ENCODE measurements around the gene ZSCAN1.
A peak's percentile ranks its signal among the peaks of the same experiment; 100 is the strongest.

Gene ZSCAN1

DNA sequence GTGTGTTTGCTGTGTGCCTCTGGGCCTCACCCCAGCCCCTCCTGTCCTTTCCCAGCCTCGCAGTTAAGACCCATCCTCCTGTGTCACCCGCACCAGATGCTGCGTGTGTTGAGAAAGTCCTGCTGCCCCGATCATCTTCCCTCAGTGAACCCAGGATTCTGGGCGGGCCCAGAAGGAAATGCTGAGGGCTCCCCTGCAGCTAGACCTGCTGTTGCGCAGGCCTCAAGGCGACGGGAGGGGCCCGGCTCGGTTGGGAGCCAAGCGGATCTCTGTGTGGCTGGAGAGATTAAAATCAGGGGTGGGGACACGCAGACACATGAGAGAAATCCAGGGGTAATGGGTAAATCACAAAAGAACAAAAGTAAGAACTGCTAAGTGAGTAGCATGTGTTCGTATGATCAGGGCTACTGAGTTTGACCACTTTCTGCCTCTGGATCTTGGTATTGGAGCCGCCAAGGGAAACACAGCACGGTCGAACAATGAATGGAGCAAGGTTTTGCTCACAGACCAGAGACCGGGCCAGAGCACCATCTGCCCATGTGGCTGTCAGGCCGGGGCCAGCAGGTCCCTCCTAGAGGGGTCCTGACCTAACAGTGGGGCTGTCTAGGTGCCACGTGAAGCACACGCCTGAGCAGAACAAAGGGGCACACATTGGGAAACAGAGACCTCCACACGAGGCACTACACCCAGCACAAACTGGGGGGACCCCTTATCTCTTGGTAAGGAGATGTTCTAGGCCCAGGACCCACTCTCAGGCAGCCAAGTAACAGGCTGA lies 7.1 kb downstream of the ZSCAN1 start:
- DNase-seq (ENCODE audit: low read depth), result no peak

DNA sequence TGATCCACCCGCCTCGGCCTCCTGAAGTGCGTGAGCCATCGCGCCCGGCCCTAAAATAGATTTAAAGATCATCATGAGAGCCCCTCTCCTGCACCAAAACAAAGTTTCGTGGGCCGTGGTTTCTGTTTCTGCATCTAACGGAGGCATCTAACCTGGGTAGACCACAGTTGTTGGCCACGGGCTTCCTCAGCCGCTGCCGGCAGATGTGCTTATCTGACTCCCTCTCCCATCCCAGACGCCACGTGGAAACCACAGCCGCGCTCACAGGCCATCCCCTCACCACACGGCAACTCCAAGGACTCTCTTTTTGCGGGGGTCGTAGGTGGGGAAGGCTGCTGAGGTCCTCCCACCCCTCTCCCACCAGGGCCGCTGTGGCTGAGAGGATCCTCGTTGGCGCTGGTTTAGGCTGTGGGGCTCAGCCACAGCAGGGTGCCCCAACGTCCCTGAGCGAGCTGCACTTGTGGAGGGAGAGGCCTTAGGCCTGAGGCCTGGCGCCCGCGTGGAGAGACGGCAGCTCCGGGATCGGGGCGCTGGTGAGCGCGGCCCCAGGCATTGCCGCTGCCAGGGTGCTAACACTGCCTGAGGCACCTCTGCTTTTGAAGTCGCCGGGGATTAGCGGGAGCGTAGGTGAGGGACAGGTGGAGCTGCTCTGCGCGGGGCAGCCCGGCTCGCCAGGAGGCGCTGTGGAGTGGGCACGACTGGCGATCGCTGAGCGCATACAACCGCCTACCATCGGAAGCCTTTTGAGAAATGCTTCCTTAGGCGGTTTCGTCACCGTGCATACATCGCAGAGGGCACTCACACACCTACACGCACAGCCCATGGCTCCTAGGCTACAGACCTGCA lies 8.9 kb downstream of the ZSCAN1 start:
- DNase-seq (ENCODE audit: low read depth), result no peak

DNA sequence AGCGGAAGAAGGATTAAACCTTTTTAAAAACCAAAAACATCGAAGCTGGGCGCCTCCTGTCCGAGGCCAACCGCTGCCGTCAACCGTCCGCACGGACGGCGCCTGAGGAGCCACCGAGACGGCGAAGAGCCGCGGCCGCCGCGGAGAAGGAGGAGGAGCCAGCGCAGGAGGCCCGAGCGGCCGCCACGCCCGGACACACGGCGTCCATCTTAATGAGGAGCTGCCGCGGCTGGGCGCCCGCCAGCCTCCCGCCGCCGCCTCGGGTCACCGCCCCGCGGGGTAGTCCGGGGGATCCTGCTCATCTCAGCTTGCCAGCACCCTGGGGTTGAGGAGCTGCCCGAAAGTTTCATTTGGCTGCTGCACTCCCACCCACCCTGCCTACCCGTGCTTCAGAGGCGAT lies 10.6 kb downstream of the ZSCAN1 start:
- no peak for DNase-seq (ENCODE audit: low read depth)

DNA sequence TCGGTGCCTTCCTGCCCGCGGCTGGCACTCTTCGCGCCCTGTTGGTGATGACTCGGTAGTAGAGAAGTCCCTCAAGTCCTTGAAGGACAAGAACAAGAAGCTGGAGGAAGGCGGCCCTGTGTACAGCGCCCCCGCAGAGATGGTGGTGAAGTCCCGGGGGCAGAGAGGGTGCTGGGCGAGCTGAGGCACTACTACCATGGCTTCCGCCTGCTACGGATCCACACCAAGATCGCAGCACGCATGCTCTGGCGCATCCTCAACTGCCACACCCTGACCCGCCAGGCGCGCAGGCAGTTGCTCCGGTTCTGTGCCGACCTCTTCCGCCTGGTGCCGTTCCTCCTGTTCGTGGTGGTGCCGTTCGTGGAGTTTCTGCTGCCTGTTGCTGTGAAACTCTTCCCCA lies 11.1 kb downstream of the ZSCAN1 start:
- DNase-seq (ENCODE audit: low read depth), result no peak

DNA sequence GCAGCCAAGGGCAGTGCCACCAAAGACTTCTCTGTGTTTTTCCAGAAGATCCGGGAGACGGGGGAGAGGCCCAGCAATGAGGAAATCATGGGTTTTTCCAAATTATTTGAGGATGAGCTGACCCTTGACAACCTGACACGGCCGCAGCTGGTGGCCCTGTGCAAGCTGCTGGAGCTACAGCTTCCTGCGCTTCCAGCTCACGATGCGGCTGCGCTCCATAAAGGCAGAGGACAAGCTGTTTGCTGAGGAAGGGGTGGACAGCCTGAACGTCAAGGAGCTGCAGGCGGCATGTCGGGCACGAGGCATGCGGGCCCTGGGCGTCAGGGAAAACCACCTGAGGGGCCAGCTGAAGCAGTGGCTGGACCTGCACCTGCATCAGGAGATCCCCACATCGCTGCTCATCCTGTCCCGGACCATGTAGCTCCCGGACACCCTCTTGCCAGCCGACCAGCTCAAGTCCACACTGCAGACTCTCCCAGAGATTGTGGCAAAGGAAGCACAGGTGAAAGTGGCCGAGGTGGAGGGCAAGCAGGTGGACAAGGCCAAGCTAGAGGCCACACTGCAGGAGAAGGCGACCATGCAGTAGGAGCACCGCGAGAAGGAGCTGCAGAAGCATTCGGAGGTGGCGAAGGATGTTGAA lies 11.7 kb downstream of the ZSCAN1 start:
- DNase-seq (ENCODE audit: low read depth), result no peak

DNA sequence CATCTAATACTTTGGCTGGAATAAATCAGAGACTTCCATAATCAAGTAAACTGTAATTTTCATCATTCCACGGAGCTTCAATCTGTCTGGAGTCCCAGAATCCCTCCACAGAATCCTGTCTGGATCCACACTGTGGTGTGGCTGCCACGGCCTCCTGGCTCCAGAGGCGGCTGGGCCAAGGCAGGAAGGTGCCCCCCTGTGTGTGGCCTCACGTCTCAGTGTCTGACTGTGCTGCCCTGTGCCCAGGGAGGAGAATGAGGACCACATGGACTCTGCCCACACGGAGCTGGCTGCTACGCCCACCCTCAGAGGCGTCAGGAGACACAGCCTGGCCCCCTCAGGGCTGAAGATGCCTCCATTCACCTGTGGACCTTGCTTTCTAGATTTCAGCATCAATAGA lies 13.0 kb downstream of the ZSCAN1 start:
- no peak for DNase-seq (ENCODE audit: low read depth)

DNA sequence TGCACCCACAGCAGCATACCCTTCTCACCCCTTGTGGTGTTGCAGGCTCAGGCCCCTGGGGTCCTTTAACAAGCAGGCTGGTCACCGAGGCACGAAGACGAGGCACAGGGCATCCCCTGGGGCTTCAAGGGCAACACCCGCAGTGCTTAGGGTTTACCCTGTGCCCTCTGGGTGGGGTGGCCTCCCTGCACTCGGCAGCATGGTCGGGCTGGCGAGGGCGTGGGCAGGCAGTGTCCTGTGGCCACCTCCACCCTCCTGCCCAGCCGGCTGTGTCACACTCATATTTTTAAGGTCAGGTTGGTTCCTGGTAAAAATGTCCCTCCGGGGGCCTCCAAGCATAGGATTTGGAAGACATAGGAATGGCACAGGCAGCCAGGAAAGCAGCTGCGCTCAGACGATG lies 13.8 kb downstream of the ZSCAN1 start:
- no peak for DNase-seq (ENCODE audit: low read depth)

DNA sequence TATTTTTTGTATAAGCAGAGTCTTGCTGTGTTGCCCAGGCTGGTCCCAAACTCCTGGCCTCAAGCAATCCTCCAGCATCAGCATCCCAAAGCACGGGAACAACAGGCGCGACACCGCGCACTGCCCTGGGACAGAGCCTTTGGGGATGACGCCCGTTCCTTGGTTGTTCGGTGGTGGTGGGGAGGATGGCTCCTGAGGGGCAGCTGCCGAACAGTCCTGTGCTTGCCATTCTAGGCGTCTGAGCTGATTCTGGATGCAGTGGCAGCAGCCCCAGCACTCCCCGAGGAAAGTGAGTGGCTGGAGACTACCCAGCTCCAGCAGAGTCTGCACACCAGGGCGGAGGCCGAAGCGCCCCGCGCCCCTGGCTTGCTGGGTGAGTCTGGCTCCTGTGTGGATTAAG lies 18.4 kb downstream of the ZSCAN1 start:
- no peak for DNase-seq (ENCODE audit: low read depth)

DNA sequence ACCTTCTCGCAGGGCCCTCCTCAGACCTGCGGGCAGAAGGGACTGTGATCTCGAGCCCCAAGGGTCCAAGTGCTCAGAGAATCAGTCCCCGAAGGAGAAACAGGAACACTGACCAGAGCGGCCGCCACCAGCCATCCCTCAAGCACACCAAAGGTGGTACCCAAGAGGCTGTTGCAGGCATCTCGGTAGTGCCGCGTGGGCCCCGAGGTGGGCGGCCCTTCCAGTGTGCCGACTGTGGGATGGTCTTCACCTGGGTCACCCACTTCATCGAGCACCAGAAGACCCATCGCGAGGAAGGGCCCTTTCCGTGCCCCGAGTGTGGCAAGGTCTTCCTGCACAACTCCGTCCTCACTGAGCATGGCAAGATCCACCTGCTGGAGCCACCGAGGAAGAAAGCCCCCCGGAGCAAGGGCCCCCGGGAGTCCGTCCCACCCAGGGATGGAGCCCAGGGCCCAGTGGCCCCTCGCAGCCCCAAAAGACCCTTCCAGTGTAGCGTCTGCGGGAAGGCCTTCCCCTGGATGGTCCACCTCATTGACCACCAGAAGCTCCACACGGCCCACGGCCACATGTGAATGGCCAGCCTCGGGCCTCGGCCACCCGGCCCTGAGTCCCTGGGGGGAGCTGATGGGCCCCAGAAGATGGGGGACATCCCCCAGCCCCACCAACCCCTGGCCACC lies 19.8 kb downstream of the ZSCAN1 start:
- DNase-seq (ENCODE audit: low read depth), result no peak

DNA sequence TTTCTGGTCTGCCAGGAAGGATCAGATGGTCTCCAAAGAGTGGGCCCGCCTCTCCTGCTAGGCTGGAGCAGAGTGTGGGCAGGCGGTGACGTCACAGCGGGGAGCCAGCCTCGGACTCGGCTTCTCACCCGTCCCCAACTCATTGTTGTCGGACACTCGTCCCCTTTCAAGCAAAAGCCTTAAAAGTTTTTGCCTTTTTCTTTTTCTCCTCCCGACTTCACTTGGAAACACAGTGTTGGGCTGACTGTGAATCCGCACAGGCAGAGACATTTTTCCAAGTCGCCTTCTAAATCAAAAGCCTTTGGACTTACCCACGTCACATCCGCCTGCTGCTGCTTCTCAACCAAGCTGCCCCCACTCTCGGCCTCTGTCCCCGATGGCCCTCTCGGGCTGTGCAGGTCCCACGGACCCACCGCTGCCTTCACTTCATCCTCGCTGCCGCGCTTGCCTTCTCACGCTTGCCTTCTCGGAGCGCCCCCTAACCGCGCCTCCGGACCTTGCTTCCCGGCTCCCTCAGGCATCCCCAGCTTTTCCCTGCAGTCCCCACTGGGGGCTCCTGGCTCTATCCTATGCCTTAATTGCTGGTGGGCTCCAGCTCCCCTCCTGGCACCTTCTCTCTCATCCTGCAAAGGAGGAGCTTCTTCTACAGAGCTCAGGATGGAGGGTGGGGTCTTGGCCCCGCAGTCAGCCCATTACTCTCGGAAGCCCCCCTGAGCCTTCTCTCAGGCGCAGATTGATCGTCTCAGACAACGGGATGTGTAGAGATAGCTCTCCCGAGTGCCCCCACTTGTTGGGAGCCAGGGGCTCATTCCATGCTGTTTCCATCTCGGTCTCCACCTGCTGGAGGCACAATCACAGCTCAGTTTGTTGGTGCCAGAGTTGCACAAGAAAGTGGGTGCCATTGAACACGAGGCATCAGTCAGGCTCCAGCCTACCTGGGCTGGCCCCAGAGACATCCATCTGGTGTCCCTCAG lies 21.4 kb downstream of the ZSCAN1 start:
- no peak for DNase-seq (ENCODE audit: low read depth)

DNA sequence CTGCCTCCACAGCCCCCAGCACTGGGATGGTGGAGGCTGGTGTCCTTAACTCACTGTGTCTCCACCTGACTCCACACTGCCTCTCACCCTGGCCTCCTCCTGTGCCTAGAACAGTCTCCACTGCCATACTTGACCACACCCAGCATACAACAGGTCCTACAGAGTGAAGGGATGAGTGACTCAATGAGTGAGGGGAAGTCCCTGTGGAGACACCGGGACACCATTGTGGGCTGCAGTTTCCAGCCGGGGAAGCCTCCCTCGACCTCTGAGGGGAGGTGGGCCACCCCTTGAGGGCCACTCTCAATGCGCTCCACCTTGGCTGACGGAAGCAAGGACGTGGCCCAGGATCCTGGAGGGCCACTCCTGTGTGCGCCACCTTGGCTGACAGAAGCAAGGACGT lies 22.4 kb downstream of the ZSCAN1 start:
- DNase-seq (ENCODE audit: low read depth), result no peak

DNA sequence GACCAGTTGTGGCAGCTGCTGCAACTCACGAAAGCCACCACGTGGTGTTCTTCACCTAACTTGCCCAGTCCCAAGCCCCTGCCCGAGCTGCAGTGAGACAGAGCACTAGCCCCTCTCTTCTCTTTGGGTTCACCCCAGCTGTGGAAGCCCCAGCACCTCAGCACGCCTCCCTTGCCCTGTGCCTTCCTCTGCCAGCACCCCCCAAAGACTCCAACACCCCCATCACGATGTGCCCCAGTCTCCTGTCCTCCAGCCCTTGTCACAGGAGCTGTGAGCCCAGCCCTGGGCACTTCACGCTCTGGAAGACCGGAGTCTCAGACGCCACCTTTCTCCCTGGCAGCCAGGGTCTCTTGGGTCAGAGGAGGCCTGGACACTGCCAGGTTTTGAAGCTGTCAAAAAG lies 23.0 kb downstream of the ZSCAN1 start:
- no peak for DNase-seq (ENCODE audit: low read depth)

DNA sequence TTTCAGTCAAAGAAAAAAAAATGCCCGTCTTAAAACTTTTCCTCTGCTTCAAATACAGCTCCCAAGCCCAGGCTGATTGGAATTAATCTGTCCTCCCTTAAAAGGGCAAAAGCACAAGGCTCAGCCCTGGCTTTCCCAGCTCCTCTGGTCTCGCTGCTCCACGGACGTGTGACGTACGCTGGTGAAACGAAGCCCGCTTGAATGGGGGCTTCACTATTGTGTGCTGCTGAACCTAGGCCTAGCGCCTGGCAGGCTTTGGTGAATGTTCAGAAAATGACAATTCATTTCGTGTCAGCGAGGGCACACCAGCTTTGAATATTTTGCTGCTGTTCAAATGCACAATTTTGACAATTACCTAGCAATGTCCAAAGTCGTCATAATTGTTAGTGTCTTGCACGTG lies 24.6 kb downstream of the ZSCAN1 start:
- DNase-seq (ENCODE audit: low read depth), result no peak

DNA sequence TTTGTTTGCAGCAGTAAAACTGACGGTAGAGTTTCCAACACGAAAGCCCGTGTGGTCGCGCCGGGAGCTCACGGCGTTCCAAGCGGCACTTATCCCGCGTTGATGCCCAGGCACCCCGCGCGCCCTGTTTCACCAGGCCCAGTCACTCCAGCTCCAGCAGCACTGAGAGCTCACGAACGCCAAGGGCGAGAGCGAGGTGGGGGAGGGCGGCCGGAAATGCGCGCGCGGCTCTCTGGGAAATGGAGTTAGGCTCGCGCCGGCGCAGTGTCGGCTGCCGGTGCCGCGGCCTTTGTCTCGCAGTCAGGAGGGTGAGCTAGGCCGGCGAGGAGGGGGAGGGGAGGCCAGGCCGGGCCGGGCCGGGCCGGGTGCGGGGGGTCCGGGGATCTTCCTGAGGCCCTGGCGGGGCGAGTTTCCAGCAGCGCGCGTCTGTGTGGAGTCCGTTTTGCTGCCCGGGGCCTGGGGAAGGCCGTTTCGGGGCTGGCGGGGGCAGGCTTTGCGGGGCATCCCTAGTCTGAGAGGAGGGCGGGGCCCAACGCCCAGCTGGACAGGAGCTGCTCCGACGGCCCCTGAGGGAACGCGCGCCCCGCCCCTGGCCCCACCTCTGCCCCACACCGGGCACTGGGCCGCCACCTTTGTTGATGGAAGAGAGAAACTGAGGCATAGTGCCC lies 25.3 kb downstream of the ZSCAN1 start, which contains the start of gene ZNF135:
Gene ZNF135, plus strand, starts transcription at position 280 of the 668 bp plus-strand sequence. CDS start 721 bp downstream, outside the sequence.
- DNase-seq (ENCODE audit: low read depth), result peak; percentile 19

DNA sequence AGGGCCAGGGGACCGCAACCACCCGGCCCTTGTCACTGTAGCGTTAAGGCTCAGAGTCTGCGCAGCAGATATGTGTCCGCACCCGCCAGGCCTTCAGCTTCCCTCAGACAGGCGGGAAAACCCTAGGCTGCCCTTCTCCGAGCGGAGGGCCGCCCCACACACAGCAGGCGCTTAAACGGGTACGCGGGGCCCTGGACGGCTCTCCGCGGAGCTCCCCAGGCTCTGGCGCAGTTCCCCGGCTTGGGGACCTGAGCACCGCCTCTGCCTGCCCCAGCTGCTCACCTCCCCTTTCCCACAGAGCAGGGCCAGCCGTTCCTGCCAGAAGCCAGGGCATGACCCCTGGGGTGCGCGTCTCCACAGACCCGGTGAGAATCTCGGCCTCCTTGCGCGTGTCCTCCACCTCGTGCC lies 25.9 kb downstream of the ZSCAN1 start:
- no peak for DNase-seq (ENCODE audit: low read depth)

DNA sequence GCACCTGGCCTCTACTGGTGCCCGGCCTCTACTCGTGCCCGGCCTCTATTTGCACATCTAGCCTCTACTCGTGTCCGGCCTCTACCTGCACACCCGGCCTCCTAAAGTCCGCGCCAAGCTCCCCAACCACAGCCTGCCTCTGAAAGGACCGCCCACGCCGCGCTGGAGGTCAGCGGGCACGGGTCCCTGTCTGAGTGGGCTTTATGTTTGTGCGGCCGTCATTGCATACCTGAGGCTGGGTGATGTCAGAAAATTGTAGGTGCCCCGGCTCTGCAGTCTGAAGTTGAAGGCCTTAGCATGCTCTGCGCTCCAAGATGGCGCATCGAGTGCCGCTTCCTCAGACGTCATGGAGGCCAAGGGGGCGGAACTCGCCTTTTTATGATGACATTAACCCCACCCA lies 26.4 kb downstream of the ZSCAN1 start:
- DNase-seq (ENCODE audit: low read depth), result no peak

DNA sequence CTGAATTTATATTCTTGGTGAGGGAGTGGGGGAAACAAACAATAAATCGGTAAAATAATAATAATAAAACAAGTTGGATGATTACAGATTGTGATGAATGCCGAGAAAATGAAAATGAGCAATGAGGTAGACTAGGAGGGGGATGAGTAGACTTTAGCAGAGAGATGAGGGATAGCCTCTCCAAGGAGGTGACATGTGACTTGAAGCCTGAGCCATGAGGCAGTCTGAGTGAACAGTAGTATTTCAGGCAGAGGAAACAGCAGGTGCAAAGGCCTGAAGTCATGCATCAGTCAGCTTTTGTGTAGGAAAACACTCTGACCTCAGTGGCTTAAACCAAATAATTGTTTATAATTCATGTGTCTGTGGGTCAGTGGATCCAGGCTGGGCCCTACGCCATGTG lies 29.9 kb downstream of the ZSCAN1 start:
- no peak for DNase-seq (ENCODE audit: low read depth)

DNA sequence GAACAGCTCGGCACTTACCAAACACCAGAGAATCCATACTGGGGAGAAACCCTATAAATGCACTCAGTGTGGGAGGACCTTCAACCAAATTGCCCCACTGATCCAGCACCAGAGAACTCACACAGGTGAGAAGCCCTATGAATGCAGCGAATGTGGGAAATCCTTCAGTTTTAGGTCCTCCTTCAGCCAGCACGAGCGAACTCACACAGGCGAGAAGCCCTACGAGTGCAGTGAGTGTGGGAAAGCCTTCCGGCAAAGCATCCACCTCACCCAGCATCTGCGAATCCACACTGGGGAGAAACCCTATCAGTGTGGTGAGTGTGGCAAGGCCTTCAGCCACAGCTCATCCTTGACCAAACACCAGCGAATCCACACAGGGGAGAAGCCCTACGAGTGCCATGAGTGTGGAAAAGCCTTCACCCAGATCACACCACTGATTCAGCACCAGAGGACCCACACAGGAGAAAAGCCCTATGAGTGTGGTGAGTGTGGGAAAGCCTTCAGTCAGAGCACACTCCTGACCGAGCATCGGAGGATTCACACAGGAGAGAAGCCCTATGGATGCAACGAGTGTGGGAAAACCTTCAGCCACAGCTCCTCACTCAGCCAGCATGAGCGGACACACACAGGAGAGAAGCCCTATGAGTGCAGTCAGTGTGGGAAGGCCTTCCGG lies 33.6 kb downstream of the ZSCAN1 start:
- no peak for DNase-seq (ENCODE audit: low read depth)

DNA sequence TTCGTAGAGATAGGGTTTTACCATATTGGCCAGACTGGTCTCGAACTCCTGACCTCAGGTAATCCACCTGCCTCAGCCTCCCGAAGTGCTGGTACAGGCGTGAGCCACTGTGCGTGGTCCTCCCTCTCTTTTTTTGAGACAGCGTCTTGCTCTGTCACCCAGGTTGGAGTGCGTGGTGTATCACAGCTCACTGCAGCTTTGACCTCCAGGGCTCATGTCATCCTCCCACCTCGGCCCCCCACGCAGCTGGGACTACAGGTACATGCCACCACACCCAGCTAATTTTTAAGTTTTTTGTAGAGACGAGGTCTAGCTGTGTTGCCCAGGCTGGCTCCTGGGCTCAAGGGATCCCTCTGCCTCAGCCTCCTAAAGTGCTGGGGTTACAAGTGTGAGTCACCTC lies 46.0 kb downstream of the ZSCAN1 start:
- no peak for DNase-seq (ENCODE audit: low read depth)

DNA sequence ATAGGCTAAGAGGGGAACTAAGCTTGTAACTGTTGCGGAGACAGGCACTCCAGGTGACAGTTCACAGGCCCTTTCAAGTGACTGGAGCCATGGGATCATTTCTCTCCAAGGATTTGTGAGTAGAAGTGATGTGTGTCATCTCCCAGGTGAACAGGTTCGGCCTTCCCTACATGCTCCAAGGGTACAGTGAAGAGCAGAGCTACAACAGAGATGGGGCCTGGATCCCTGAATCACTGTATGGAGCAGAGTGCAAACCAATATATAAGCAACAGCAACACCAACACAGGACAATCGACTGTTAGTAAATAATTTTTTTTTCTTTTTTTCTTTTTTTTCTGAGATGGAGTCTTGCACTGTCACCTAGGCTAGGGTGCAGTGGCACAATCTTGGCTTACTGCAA lies 49.2 kb downstream of the ZSCAN1 start:
- DNase-seq (ENCODE audit: low read depth), result no peak

Data from stimulated activated CD8-positive, alpha-beta memory T cell treated with anti-CD3 and anti-CD28 coated beads, Interleukin-15, amount 100 ng/mL, for 24 hours (primary cell).